ENCODE measurements around the gene PTPRN2.

DNA sequence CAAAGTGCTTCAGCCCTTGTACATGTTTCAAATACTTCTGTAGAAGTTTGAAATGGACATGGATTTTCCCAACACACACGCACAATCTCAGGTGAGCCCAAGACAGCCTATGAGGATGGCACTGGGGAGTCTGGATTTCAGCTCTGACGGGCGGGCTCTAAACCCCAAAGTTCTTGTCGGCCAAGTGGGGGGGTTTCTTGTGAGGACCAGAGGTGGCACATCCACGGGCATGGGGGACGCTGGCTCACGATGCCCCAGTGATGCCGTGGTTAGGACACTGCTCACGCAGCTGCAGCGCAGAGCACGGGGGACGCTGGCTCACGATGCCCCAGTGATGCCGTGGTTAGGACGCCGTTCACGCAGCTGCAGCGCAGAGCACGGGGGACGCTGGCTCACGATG is 970.7 kb downstream of the PTPRN2 start:
- TF ChIP-seq, protein P1, sequence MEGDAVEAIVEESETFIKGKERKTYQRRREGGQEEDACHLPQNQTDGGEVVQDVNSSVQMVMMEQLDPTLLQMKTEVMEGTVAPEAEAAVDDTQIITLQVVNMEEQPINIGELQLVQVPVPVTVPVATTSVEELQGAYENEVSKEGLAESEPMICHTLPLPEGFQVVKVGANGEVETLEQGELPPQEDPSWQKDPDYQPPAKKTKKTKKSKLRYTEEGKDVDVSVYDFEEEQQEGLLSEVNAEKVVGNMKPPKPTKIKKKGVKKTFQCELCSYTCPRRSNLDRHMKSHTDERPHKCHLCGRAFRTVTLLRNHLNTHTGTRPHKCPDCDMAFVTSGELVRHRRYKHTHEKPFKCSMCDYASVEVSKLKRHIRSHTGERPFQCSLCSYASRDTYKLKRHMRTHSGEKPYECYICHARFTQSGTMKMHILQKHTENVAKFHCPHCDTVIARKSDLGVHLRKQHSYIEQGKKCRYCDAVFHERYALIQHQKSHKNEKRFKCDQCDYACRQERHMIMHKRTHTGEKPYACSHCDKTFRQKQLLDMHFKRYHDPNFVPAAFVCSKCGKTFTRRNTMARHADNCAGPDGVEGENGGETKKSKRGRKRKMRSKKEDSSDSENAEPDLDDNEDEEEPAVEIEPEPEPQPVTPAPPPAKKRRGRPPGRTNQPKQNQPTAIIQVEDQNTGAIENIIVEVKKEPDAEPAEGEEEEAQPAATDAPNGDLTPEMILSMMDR (conservative IDR thresholded peaks at IDR 0.05 in 1 of 2, IDR thresholded peaks at IDR 0.05 in 1 of 2; ENCODE audit: extremely low read depth in 1 of 2, insufficient read depth in 1 of 2, low read depth in 1 of 2, low read length in 2 of 2) = no peak
- TF ChIP-seq EZH2 (IDR thresholded peaks at IDR 0.05; ENCODE audit: borderline replicate concordance, low read length) = no peak

All from mammary epithelial cell (primary cell).